ENCODE data around the gene PCDH9. TPM values are rescaled to one million over a fixed set of nuclear protein-coding genes. Genes with fewer than 3 reads are reported as not detected.
A peak's percentile ranks its signal among the peaks of the same experiment; 100 is the strongest.

PCDH9 gene
- total and polyA plus RNA-seq, 5 donors = 5.1 to 30.0 (median 27.8) TPM

DNA sequence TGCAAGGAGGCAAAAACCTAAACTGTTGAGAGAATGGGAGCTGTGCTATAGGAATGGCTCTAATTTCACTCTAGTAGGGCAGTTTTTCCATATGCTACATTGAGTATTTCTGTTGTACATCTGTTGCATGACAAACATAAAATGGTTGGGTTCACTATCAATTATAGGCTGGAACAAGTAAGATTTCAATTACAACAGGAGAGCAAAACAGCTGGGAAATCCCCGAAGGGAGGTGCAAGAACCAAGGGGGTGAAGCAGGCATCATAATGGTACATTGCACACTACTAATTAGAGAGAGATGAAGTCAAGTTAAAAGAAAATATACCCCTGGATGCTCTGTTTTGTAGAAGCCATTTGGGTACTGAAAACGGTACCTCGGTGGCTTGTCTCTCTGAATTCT lies 389.5 kb downstream of the PCDH9 start:
- no peaks in the 10 kb centered on the region for H3K27me3 ChIP-seq (ENCODE audit: control insufficient read depth, insufficient read depth)
- WGBS = 98% methylated on average over 3 of the region's 3 CpGs
- DNase-seq (no peak), ATAC-seq (no peak)
- no peaks in the 10 kb centered on the region for H3K9me3 ChIP-seq (ENCODE audit: control insufficient read depth, low read length)
- no peak overlapping the region for H3K4me3 ChIP-seq (ENCODE audit: low read length)
- H3K27ac ChIP-seq (ENCODE audit: low read length) = no peak overlapping the region
- peaks cover 2% of the 10 kb centered on the region for H3K4me1 ChIP-seq (ENCODE audit: control insufficient read depth, insufficient read depth, low read length)
- intact Hi-C loops (cut with DNase I) = no loop called here

DNA sequence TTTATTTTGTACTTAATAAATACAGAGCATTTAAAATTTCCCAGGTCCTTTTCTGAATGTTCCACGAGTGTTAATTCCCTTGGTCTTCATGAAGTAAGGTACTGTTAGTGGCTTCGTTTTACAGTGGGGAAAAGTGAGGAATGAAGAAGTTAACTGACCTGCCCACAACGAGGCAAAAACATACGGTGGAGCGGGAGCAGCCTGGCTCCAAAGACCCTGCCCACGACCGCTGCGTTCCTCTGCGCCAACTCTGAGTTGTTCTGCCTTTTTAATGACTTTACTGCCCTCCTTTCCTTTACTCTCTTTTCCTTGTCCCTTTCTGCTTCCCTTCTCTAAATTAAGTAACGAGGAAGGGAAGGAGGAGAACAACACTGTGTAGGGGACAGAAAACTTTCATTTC lies 392.9 kb downstream of the PCDH9 start:
- intact Hi-C loops (cut with DNase I) = no loop called here
- Histone ChIP-seq H3K4me1 (ENCODE audit: control insufficient read depth, insufficient read depth, low read length) (peaks cover 3% of the 10 kb centered on the region), H3K4me3 (ENCODE audit: low read length) (peak overlapping the region; percentile 1), H3K27ac (ENCODE audit: low read length) (no peak overlapping the region), H3K9me3 (ENCODE audit: control insufficient read depth, low read length) (no peaks in the 10 kb centered on the region), H3K27me3 (ENCODE audit: control insufficient read depth, insufficient read depth) (no peaks in the 10 kb centered on the region)
- no peak for DNase-seq
- 69% methylated on average over 10 of the region's 10 CpGs for WGBS
- ATAC-seq = peak in 1 of 2 donors; percentile 39

DNA sequence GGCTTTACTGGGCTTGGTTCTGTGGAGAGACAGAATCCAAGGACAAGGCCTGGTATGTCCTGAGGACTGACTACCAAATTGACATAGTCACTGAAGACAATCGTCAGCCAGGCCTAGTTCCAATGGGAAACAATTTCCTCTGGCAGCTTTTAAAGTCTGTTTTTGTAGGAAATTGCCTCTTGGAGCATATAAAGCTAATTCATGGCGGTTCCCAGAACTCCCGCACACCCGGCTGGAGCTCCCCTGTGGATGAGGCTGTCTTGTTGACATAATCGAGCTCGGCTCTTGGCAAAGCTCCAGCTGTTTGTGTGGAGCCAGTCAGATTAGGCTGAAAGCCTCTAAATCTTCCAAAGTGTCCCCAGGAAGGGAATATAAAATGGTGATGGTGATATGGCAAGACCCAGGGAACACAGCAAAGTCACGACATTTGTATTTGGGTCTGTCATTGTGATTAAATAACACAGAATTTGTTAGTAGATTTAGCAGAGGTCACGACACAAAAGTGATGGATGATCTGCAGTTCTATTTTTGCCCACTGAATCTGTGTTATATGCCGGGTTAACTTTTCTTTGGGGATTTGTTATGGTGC lies 395.0 kb downstream of the PCDH9 start:
- ATAC-seq (peak; percentile 90 to 94), DNase-seq (peak; percentile 87 to 96 (median 92))
- Histone ChIP-seq H3K27me3 (ENCODE audit: control insufficient read depth, insufficient read depth) (no peaks in the 10 kb centered on the region), H3K4me1 (ENCODE audit: control insufficient read depth, insufficient read depth, low read length) (peaks cover 3% of the 10 kb centered on the region), H3K27ac (ENCODE audit: low read length) (peak overlapping the region; percentile 20), H3K9me3 (ENCODE audit: control insufficient read depth, low read length) (no peaks in the 10 kb centered on the region), H3K4me3 (ENCODE audit: low read length) (no peak overlapping the region)
- 17% methylated on average over 9 of the region's 9 CpGs for WGBS
- intact Hi-C loops (cut with DNase I) = no loop called here

DNA sequence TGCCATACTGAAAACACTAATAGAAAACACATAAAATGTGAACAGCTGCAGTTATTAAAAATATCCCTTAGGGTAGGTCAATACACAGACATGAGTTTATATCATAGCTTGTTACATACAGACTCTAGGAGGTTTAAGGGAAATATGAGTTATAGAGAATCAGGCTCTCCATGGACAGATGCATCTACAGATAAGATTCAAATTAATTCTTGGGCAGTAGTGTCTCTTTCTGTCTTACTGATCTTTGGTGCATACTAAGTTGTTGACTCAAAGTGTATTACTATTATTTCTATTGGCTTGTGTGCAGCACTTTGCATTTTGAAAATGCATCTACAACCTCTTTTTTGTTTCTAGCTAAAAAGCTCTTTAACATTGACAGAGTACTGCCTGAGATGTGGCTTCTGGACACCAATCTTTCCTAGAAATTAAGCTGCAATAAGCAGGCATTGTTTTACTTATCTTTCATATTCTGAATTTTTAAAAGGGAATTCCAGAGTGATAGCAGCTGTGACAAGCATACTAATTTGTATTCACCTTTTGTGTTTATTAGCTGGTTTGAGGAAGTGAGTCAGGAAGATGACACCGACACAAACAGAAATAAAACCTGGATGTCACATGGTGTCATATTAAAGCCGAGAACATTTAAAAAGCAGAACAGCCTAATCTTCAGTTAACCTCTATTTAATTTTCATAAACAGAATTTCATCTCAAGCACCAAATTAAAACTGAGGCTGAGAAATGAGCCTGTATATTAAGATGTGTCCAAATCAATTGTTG lies 399.0 kb downstream of the PCDH9 start:
- Histone ChIP-seq H3K27me3 (ENCODE audit: control insufficient read depth, insufficient read depth) (no peaks in the 10 kb centered on the region), H3K4me3 (ENCODE audit: low read length) (no peak overlapping the region), H3K27ac (ENCODE audit: low read length) (no peak overlapping the region), H3K4me1 (ENCODE audit: control insufficient read depth, insufficient read depth, low read length) (peaks cover 1% of the 10 kb centered on the region), H3K9me3 (ENCODE audit: control insufficient read depth, low read length) (no peaks in the 10 kb centered on the region)
- 61% methylated on average over 2 of the region's 2 CpGs for WGBS
- intact Hi-C loops (cut with DNase I) = no loop called here
- ATAC-seq = no peak
- no peak for DNase-seq

DNA sequence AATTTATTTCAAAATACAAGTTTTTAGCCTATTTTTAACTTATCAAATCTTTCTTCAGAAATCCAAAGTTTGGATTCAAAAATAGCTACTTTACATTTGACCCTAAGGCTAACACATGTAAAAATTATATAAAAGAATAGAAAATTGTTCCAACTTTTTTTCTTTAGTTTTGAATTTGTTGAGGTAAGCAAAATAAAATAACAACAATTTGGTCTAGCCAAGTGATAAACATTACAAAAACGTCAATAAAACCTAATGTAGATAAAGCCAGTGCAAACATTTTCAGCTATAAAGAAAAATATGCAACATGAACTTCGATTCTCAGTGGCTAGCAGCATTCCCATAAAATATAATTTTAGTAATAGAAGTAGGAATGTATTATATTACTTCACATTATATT lies 400.3 kb downstream of the PCDH9 start:
- intact Hi-C loops (cut with DNase I) = no loop called here
- no peak overlapping the region for H3K27ac ChIP-seq (ENCODE audit: low read length)
- no peak for ATAC-seq
- H3K9me3 ChIP-seq (ENCODE audit: control insufficient read depth, low read length) = no peaks in the 10 kb centered on the region
- no peak overlapping the region for H3K4me3 ChIP-seq (ENCODE audit: low read length)
- DNase-seq = no peak
- H3K4me1 ChIP-seq (ENCODE audit: control insufficient read depth, insufficient read depth, low read length) = no peaks in the 10 kb centered on the region
- WGBS = 78% methylated on average over 2 of the region's 2 CpGs
- no peaks in the 10 kb centered on the region for H3K27me3 ChIP-seq (ENCODE audit: control insufficient read depth, insufficient read depth)

DNA sequence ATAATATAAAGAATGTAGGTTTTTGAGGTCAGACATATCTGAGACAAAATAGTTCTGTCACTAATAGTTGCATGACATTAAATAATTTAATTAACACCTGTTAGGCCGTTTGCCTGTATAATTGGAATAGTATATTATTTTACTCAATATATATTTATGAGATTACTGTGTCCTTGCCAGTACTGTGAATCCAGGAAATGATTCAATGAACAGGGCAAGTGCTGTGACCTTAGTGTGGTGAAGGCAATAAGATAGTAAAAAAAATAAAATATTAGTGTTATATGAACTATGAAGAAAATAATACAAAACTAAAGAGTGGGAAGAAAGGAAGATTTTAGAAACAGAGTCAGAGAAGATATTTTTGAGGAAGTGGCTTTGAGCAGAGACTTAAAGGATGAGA lies 403.7 kb downstream of the PCDH9 start:
- intact Hi-C loops (cut with DNase I) = no loop called here
- Histone ChIP-seq H3K27me3 (ENCODE audit: control insufficient read depth, insufficient read depth) (no peaks in the 10 kb centered on the region), H3K9me3 (ENCODE audit: control insufficient read depth, low read length) (no peaks in the 10 kb centered on the region), H3K27ac (ENCODE audit: low read length) (no peak overlapping the region), H3K4me3 (ENCODE audit: low read length) (no peak overlapping the region), H3K4me1 (ENCODE audit: control insufficient read depth, insufficient read depth, low read length) (no peaks in the 10 kb centered on the region)
- ATAC-seq = no peak
- no peak for DNase-seq
- WGBS = 41% methylated on average over 1 of the region's 1 CpG

DNA sequence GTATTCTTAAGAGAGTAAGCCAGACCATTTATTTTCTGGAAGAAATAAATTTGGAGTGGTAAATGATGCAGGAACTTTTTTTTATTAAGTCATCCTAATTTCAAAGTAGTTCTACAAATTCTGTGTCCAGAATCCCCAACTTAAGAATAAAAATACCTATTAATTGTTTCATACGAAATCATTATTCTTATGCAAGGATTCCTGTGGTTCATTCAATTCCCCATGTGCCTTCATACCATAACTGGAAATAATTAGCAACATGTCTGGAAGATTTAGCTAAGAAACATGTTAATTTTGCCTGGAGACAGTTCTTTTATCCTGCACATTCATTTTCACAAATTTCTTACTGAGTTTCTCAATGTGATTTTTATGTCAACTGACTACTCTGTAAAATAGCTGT lies 408.6 kb downstream of the PCDH9 start:
- 80% methylated on average over 1 of the region's 1 CpG for WGBS
- intact Hi-C loops (cut with DNase I) = no loop called here
- no peaks in the 10 kb centered on the region for H3K27me3 ChIP-seq (ENCODE audit: control insufficient read depth, insufficient read depth)
- no peaks in the 10 kb centered on the region for H3K9me3 ChIP-seq (ENCODE audit: control insufficient read depth, low read length)
- no peaks in the 10 kb centered on the region for H3K4me1 ChIP-seq (ENCODE audit: control insufficient read depth, insufficient read depth, low read length)
- no peak overlapping the region for H3K4me3 ChIP-seq (ENCODE audit: low read length)
- H3K27ac ChIP-seq (ENCODE audit: low read length) = no peak overlapping the region
- DNase-seq = no peak
- no peak for ATAC-seq

DNA sequence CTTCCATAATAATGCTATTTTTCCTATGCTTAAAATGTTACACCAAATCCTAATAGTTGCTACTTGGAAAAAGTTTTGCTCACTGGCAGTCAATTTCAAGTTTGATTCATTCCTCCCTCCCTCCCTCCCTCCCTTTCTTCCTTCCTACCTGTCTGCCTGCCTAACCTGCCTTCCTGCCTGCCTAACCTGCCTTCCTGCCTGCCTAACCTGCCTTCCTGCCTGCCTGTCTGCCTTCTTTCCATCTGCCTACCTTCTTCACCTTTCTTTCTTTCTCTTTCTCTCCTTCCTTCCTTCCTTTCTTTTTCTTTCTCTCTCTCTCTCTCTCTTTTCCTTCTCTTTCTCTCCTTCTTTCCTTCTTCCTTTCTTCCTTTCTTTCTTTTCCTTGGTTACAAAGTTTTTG lies 418.7 kb downstream of the PCDH9 start:
- no peak for ATAC-seq
- H3K27ac ChIP-seq (ENCODE audit: low read length) = no peak overlapping the region

DNA sequence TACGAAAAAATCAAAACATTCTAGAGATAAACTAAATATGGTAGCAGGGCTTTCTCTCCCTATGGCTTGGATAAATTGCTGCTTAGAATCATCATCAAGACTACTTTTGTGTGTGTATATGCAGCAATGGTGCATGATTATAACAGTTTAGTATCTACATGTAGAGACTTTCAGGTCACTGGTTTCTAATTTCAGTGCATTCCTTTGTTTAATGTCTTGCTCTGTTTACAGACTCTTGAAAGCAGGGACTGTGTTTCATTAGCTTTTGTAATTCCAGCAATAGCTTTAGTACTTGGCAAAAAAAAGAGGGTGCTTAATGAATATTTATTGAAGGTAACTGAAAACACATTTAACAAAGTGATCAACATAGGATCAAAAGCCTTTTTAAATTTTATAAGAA lies 420.7 kb downstream of the PCDH9 start:
- Histone ChIP-seq H3K9me3 (ENCODE audit: control insufficient read depth, low read length) (no peaks in the 10 kb centered on the region), H3K4me3 (ENCODE audit: low read length) (no peak overlapping the region), H3K4me1 (ENCODE audit: control insufficient read depth, insufficient read depth, low read length) (peaks cover 1% of the 10 kb centered on the region), H3K27ac (ENCODE audit: low read length) (no peak overlapping the region), H3K27me3 (ENCODE audit: control insufficient read depth, insufficient read depth) (no peaks in the 10 kb centered on the region)
- WGBS = 85% methylated on average over 1 of the region's 1 CpG
- DNase-seq (no peak), ATAC-seq (no peak)
- intact Hi-C loops (cut with DNase I) = no loop called here

More for the DNA sequence above, 418.7 kb downstream of the PCDH9 start:
- intact Hi-C loops (cut with DNase I) = no loop called here
- H3K4me3 ChIP-seq (ENCODE audit: low read length) = no peak overlapping the region
- H3K4me1 ChIP-seq (ENCODE audit: control insufficient read depth, insufficient read depth, low read length) = no peaks in the 10 kb centered on the region
- H3K9me3 ChIP-seq (ENCODE audit: control insufficient read depth, low read length) = no peaks in the 10 kb centered on the region
- H3K27me3 ChIP-seq (ENCODE audit: control insufficient read depth, insufficient read depth) = no peaks in the 10 kb centered on the region
- DNase-seq = no peak

DNA sequence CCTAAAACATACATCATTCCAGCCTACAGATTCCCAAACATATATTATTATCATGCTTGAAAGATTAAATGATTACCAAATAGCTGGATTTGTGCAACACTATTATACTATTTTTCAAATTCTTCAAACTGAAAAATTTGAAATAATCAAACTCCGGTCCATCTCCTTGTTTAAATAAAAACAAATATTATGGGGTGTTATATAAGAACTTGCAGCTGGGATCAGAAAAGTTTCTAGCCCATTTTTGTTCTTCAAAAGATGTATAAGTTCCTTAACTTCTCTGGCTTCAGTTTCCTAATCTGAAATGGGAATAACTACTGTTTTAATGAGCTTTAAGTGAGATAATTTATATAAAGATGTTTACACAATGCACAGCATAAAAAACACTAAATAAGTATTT lies 422.9 kb downstream of the PCDH9 start:
- Histone ChIP-seq H3K9me3 (ENCODE audit: control insufficient read depth, low read length) (no peaks in the 10 kb centered on the region), H3K27me3 (ENCODE audit: control insufficient read depth, insufficient read depth) (no peaks in the 10 kb centered on the region), H3K27ac (ENCODE audit: low read length) (no peak overlapping the region), H3K4me3 (ENCODE audit: low read length) (no peak overlapping the region), H3K4me1 (ENCODE audit: control insufficient read depth, insufficient read depth, low read length) (peaks cover 1% of the 10 kb centered on the region)
- ATAC-seq (no peak), DNase-seq (no peak)
- intact Hi-C loops (cut with DNase I) = no loop called here
- 99% methylated on average over 1 of the region's 1 CpG for WGBS

DNA sequence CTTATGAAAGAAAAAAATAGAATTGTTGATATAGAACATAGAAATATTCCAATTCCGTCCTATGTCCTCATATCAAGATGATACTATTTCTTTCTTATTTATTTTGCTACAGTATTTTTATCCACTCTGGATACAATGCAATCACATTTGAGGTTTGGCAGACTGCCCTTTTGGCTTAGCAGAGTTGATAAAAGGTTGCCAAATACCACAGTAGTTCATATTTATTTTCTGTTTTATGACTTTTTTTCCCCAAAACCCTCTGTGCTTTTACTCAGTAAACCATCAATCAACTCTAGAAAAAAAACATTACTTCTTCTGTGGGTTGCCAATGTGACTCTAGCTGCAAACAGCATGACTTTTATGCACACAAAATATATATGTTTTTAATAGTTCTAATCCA lies 424.5 kb downstream of the PCDH9 start:
- intact Hi-C loops (cut with DNase I) = no loop called here
- H3K4me3 ChIP-seq (ENCODE audit: low read length) = no peak overlapping the region
- peak in 2 of 3 donors; percentile 20 to 24 for DNase-seq
- no peaks in the 10 kb centered on the region for H3K27me3 ChIP-seq (ENCODE audit: control insufficient read depth, insufficient read depth)
- peaks cover 1% of the 10 kb centered on the region for H3K4me1 ChIP-seq (ENCODE audit: control insufficient read depth, insufficient read depth, low read length)
- WGBS = 18% methylated on average over 1 of the region's 1 CpG
- H3K27ac ChIP-seq (ENCODE audit: low read length) = no peak overlapping the region
- ATAC-seq = peak; percentile 16 to 72
- H3K9me3 ChIP-seq (ENCODE audit: control insufficient read depth, low read length) = no peaks in the 10 kb centered on the region
